Lower leg skin (tissue), 3 donors: ENCODE results near the gene HERC5.

Source experiments
- POLR2A ChIP-seq, 2 donors: fragments of 450-650 bp; IDR thresholded peaks; one replicate each; pipeline ENCODE4 v1.6.1; 2016 to 2017; ENCODE audit warnings: antibody characterized with exemption in 2 of 2, mild to moderate bottlenecking in 1 of 2, moderate library complexity in 1 of 2
- TF ChIP-seq, protein P1 (sequence below), 3 donors: fragments of 450-650 bp; IDR thresholded peaks; one replicate each; pipeline ENCODE4 v1.5.1; 2016; ENCODE audit warnings: antibody characterized with exemption in 3 of 3, mild to moderate bottlenecking in 3 of 3, moderate library complexity in 2 of 3

DNA sequence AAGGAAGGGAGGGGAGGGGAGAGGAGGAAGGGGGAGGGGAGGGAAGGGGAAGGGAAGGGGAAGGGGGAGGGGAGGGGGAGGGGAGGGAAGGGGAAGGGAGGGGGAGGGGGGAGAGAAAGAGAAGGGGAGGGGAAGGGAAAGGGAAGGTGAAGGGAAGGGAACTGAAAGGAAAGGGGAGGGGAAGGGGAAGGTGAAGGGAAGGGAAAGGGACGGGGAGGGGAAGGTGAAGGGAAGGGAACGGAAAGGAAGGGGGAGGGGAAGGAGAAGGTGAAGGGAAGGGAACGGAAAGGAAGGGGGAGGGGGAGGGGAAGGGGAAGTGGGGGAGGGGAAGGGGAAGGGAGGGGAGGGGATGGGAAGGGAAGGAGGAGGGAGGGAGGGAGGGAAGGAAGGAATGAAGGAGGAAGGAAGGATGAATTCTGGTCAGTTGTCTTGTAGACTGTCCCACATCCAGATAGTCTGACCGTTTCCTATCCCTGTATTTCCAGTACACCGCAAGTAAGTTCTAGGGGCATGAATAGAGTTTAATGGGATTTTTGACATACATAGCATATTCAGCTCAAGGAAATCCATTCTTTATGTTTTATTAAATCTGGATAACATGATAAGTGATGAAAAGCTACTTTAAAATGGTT lies 20.4 kb downstream of the HERC5 start:
- TF ChIP-seq, protein P1, sequence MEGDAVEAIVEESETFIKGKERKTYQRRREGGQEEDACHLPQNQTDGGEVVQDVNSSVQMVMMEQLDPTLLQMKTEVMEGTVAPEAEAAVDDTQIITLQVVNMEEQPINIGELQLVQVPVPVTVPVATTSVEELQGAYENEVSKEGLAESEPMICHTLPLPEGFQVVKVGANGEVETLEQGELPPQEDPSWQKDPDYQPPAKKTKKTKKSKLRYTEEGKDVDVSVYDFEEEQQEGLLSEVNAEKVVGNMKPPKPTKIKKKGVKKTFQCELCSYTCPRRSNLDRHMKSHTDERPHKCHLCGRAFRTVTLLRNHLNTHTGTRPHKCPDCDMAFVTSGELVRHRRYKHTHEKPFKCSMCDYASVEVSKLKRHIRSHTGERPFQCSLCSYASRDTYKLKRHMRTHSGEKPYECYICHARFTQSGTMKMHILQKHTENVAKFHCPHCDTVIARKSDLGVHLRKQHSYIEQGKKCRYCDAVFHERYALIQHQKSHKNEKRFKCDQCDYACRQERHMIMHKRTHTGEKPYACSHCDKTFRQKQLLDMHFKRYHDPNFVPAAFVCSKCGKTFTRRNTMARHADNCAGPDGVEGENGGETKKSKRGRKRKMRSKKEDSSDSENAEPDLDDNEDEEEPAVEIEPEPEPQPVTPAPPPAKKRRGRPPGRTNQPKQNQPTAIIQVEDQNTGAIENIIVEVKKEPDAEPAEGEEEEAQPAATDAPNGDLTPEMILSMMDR (IDR thresholded peaks at IDR 0.05) = no peak
- no peak for TF ChIP-seq POLR2A (IDR thresholded peaks at IDR 0.05)
